ENCODE data around the gene VCL.

VCL gene

GRCh38 chr10:74034301-74034700, 36.4 kb downstream of the VCL start:
- no peaks in the 10 kb centered on the region for H3K27me3 Mint-ChIP-seq
- H3K4me1 Mint-ChIP-seq (ENCODE audit: low read depth) = peaks cover 30% of the 10 kb centered on the region
- H3K27ac Mint-ChIP-seq = no peak overlapping the region
- no peak overlapping the region for H3K4me3 Mint-ChIP-seq
- no peaks in the 10 kb centered on the region for H3K9me3 Mint-ChIP-seq
- peaks cover 5% of the 10 kb centered on the region for H3K36me3 Mint-ChIP-seq (ENCODE audit: low read depth)

- no peaks in the 10 kb centered on the region for H3K9me3 Mint-ChIP-seq
- peaks cover 5% of the 10 kb centered on the region for H3K36me3 Mint-ChIP-seq (ENCODE audit: low read depth)
- no peaks in the 10 kb centered on the region for H3K27me3 Mint-ChIP-seq
- peaks cover 37% of the 10 kb centered on the region for H3K4me1 Mint-ChIP-seq (ENCODE audit: low read depth)
- H3K27ac Mint-ChIP-seq = peak overlapping the region; percentile 23
- no peak overlapping the region for H3K4me3 Mint-ChIP-seq
Observed at GRCh38 chr10:74035303-74035702, 37.4 kb downstream of the VCL start.

GRCh38 chr10:74036474-74036873, 38.6 kb downstream of the VCL start:
- H3K4me1 Mint-ChIP-seq (ENCODE audit: low read depth) = peaks cover 32% of the 10 kb centered on the region
- H3K9me3 Mint-ChIP-seq = no peaks in the 10 kb centered on the region
- H3K27ac Mint-ChIP-seq = no peak overlapping the region
- no peak overlapping the region for H3K4me3 Mint-ChIP-seq
- H3K36me3 Mint-ChIP-seq (ENCODE audit: low read depth) = peaks cover 5% of the 10 kb centered on the region
- no peaks in the 10 kb centered on the region for H3K27me3 Mint-ChIP-seq

GRCh38 chr10:74039561-74040145, 41.7 kb downstream of the VCL start:
- Mint-ChIP-seq H3K4me1 (ENCODE audit: low read depth) (peaks cover 25% of the 10 kb centered on the region), H3K27ac (peak overlapping the region; percentile 42), H3K4me3 (no peak overlapping the region), H3K36me3 (ENCODE audit: low read depth) (peaks cover 11% of the 10 kb centered on the region), H3K9me3 (no peaks in the 10 kb centered on the region), H3K27me3 (no peaks in the 10 kb centered on the region)

DNA sequence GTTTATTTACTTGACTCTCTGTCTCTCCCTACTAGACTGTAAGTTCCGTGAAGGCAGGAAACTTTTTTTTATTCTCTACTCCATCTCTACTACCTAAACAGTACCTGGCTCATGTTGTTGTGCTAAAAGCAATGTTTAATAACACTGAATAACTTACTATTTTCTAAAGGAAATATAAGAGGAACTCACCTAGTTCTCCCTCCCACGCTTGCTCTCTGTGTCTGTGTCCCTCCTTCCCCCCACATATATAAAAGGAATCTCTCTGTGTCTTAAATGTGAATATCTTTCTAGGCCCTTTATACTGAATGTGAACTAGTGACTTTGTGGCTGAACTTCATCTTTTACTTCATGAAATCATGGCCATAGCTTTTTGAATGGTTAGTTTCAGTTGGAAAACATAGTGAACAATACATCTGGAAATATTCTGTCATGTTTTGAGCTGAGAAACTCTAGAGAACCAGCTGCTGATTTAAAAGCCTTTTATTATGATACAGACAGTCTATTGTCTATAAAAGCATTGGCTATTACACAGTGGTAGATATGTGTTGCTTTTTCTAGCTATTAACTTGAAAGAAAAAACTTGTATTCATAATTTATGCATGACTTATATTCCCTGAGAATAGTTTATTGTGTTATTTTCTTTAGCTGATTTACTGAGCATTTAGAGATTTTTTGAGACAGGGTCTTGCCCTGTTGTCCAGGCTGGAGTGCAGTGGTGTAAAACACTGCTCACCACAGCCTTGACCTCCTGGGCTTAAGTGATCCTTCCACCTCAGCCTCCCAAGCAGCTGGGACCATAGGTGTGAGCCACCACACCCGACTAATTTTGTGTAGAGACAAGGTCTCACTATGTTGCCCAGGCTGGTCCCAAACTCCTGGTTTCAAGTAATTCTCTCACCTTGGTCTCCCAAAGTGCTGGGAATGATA, 42.5 kb downstream of the VCL start:
- no peaks in the 10 kb centered on the region for H3K9me3 Mint-ChIP-seq
- H3K27ac Mint-ChIP-seq = peak overlapping the region; percentile 42
- H3K36me3 Mint-ChIP-seq (ENCODE audit: low read depth) = peaks cover 15% of the 10 kb centered on the region
- H3K4me3 Mint-ChIP-seq = no peak overlapping the region
- H3K4me1 Mint-ChIP-seq (ENCODE audit: low read depth) = peaks cover 17% of the 10 kb centered on the region
- H3K27me3 Mint-ChIP-seq = no peaks in the 10 kb centered on the region

DNA sequence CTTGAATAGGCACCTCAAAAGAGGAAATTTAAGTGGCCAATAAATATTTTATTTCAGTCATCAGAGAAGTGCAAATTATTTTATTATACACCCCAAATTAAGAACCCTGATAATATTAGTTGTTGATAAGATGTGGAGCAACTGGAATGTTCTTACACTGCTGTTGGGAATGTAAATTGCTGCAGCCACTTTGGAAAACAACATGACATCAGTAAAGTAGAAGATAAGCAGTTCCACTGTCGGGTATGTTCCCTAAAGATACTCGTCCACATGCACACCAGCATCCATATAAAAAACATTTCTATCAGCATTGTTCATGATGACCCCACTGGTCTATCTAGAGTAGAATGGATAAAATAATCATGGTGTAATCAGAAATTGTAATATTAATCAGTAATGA, 46.5 kb downstream of the VCL start:
- H3K4me1 Mint-ChIP-seq (ENCODE audit: low read depth) = peaks cover 13% of the 10 kb centered on the region

DNA sequence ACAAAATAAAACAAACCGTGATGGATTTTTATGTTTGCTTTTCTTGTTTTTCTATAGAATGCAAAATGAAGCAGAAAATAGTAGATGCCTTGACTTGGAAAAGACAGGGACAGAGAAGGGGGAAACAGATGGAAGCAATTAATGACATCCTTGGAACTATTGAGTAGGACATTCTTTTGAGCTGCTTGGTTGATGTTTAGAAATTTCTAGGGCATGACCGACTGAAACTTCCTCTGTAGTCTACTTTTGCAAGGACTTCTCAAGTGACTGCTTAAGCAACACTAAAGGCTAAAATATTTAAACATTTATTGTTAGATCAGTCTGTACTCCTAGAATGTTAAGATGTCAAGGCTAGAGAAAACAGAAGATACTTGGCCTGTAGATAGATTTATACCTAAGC, 49.4 kb downstream of the VCL start:
- Mint-ChIP-seq H3K36me3 (ENCODE audit: low read depth) (peaks cover 18% of the 10 kb centered on the region), H3K4me3 (no peak overlapping the region), H3K27ac (no peak overlapping the region), H3K27me3 (no peaks in the 10 kb centered on the region), H3K4me1 (ENCODE audit: low read depth) (no peaks in the 10 kb centered on the region), H3K9me3 (no peaks in the 10 kb centered on the region)

More for the DNA sequence above, 46.5 kb downstream of the VCL start:
- no peak overlapping the region for H3K27ac Mint-ChIP-seq
- H3K4me3 Mint-ChIP-seq = no peak overlapping the region
- no peaks in the 10 kb centered on the region for H3K9me3 Mint-ChIP-seq
- no peaks in the 10 kb centered on the region for H3K27me3 Mint-ChIP-seq
- H3K36me3 Mint-ChIP-seq (ENCODE audit: low read depth) = peaks cover 18% of the 10 kb centered on the region

- peaks cover 4% of the 10 kb centered on the region for H3K4me1 Mint-ChIP-seq (ENCODE audit: low read depth)
- no peaks in the 10 kb centered on the region for H3K9me3 Mint-ChIP-seq
- no peaks in the 10 kb centered on the region for H3K27me3 Mint-ChIP-seq
- no peak overlapping the region for H3K27ac Mint-ChIP-seq
- H3K36me3 Mint-ChIP-seq (ENCODE audit: low read depth) = peaks cover 18% of the 10 kb centered on the region
- H3K4me3 Mint-ChIP-seq = no peak overlapping the region
Observed at GRCh38 chr10:74047871-74048270, 50.0 kb downstream of the VCL start.

GRCh38 chr10:74048433-74048832, 50.5 kb downstream of the VCL start:
- no peak overlapping the region for H3K27ac Mint-ChIP-seq

DNA sequence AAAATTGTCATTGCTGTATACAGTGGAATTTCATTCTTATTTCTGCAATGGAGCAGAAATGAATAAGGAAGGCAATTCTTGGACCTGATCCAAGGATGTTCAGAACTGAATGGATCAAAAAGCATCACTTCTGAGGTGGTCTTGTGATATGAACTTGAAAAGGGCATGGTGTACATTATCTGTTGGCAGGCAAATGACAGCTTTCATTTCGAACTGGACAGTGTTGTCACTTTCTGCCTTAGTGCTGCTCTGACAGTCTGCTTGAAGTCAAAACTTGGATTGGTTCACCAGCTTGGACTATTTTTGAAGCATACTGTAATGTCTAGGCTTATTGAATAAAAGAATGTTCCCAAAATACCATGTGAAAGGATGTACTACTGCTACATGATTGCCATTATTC, 52.0 kb downstream of the VCL start:
- H3K36me3 Mint-ChIP-seq (ENCODE audit: low read depth) = peaks cover 9% of the 10 kb centered on the region
- H3K4me1 Mint-ChIP-seq (ENCODE audit: low read depth) = peaks cover 19% of the 10 kb centered on the region
- H3K27ac Mint-ChIP-seq = no peak overlapping the region
- H3K27me3 Mint-ChIP-seq = no peaks in the 10 kb centered on the region
- no peak overlapping the region for H3K4me3 Mint-ChIP-seq
- no peaks in the 10 kb centered on the region for H3K9me3 Mint-ChIP-seq

More at GRCh38 chr10:74048433-74048832, 50.5 kb downstream of the VCL start:
- H3K9me3 Mint-ChIP-seq = no peaks in the 10 kb centered on the region
- peaks cover 18% of the 10 kb centered on the region for H3K36me3 Mint-ChIP-seq (ENCODE audit: low read depth)
- H3K4me1 Mint-ChIP-seq (ENCODE audit: low read depth) = peaks cover 10% of the 10 kb centered on the region
- H3K27me3 Mint-ChIP-seq = no peaks in the 10 kb centered on the region
- H3K4me3 Mint-ChIP-seq = no peak overlapping the region

GRCh38 chr10:74050653-74051052, 52.7 kb downstream of the VCL start:
- H3K27me3 Mint-ChIP-seq = no peaks in the 10 kb centered on the region
- H3K36me3 Mint-ChIP-seq (ENCODE audit: low read depth) = peaks cover 6% of the 10 kb centered on the region
- peaks cover 21% of the 10 kb centered on the region for H3K4me1 Mint-ChIP-seq (ENCODE audit: low read depth)
- no peaks in the 10 kb centered on the region for H3K9me3 Mint-ChIP-seq
- no peak overlapping the region for H3K27ac Mint-ChIP-seq
- H3K4me3 Mint-ChIP-seq = no peak overlapping the region

- no peaks in the 10 kb centered on the region for H3K27me3 Mint-ChIP-seq
- no peaks in the 10 kb centered on the region for H3K36me3 Mint-ChIP-seq (ENCODE audit: low read depth)
- H3K4me1 Mint-ChIP-seq (ENCODE audit: low read depth) = peaks cover 32% of the 10 kb centered on the region
- no peak overlapping the region for H3K27ac Mint-ChIP-seq
- no peaks in the 10 kb centered on the region for H3K9me3 Mint-ChIP-seq
- no peak overlapping the region for H3K4me3 Mint-ChIP-seq
Observed at GRCh38 chr10:74051736-74052342, 53.9 kb downstream of the VCL start.

DNA sequence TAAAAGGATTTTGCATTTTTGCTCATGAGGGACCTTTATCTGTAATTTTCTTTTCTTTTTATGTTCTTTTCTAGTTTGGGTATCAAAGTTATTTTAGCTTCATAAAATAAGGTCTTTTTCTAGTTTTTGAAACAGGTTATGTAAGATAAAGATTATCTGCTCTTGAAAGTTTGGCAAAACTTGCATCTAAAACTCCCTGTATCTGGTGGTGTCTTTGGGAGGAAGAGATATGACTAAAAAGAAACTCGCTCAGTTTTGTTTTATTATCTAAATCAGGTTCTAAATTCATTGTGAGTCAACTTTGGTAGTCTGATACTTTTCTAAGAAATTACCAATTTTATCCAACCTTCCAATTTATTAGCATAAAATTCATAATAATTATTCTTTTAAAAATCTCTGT, 55.1 kb downstream of the VCL start:
- H3K4me1 Mint-ChIP-seq (ENCODE audit: low read depth) = peaks cover 41% of the 10 kb centered on the region
- H3K27ac Mint-ChIP-seq = no peak overlapping the region
- no peaks in the 10 kb centered on the region for H3K27me3 Mint-ChIP-seq
- H3K9me3 Mint-ChIP-seq = no peaks in the 10 kb centered on the region
- H3K4me3 Mint-ChIP-seq = no peak overlapping the region
- no peaks in the 10 kb centered on the region for H3K36me3 Mint-ChIP-seq (ENCODE audit: low read depth)

- peak overlapping the region; percentile 89 for H3K27ac Mint-ChIP-seq
- H3K4me3 Mint-ChIP-seq = peak overlapping the region; percentile 32
- peaks cover 4% of the 10 kb centered on the region for H3K36me3 Mint-ChIP-seq (ENCODE audit: low read depth)
- no peaks in the 10 kb centered on the region for H3K9me3 Mint-ChIP-seq
- H3K27me3 Mint-ChIP-seq = no peaks in the 10 kb centered on the region
- H3K4me1 Mint-ChIP-seq (ENCODE audit: low read depth) = peaks cover 54% of the 10 kb centered on the region
Observed at GRCh38 chr10:74055383-74056049, 57.6 kb downstream of the VCL start.
